ENCODE data around the gene NDE1.
A peak's percentile ranks its signal among the peaks of the same experiment; 100 is the strongest.

NDE1 gene

DNA sequence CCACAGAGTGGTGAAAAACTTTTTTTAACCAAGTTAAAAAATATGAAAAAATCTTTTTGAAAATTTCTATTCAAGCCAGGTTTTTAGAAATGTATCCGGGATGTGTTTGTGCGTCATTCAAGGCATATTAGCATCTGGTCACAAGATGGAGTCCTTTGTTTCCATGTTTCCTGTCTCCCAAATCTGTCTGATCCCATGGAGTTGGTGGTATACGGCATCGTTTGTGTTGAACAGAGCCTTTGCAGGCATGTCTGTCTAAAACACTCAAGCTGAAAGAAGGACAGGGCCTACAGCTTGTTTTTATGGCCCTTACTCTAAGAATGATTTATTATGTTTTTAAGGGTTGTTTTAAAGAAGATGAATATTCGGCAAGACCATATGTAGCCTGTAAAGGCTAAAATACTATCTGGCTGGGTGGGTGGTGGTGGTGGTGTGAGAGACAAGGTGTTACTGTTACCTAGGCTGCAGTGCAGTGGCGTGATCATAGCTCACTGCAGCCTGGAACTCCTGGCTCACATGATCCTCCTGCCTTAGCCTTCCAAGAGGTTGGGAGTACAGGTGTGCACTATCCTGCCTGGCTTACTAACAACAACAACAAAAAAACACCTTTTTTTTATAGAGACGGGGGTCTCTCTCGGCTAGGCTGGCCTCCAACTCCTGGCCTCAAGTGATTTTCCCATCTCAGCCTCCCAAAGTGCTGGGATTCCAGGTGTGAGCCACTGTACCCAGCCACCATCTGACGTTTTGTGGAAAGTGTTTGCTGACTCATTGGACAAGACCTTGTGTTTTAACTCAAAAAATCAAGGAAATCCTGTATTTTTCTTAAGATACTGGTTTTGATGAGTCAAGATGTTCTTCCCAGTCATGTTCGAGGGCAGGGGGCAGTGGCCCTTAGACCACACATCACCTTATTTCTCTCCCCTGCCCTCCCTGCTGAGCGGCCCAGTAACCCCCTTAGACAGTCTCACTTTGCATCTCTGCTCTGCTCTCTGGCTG lies 52.2 kb downstream of the NDE1 start:
- H3K36me3 ChIP-seq (ENCODE audit: insufficient read depth) = no peaks in the 10 kb centered on the region
- H4K20me1 ChIP-seq (ENCODE audit: insufficient read depth) = no peaks in the 10 kb centered on the region
- H3K9ac ChIP-seq = no peak overlapping the region
- H3K79me2 ChIP-seq (ENCODE audit: insufficient read depth, low read depth) = no peaks in the 10 kb centered on the region
- no peaks in the 10 kb centered on the region for H3K4me1 ChIP-seq (ENCODE audit: low read depth, poor library complexity, severe bottlenecking)
- no peak overlapping the region for H3K27ac ChIP-seq
- no peak overlapping the region for H3K4me3 ChIP-seq (IDR thresholded peaks at IDR 0.05; ENCODE audit: insufficient read depth, low read depth, low read length)
- H3K4me2 ChIP-seq = no peak overlapping the region
- H3K27me3 ChIP-seq (ENCODE audit: insufficient read depth, low read depth) = no peaks in the 10 kb centered on the region
- H2AFZ ChIP-seq (ENCODE audit: low read depth) = no peak overlapping the region
- TF ChIP-seq CTCF (conservative IDR thresholded peaks at IDR 0.05; ENCODE audit: low read depth, low read length) = no peak

DNA sequence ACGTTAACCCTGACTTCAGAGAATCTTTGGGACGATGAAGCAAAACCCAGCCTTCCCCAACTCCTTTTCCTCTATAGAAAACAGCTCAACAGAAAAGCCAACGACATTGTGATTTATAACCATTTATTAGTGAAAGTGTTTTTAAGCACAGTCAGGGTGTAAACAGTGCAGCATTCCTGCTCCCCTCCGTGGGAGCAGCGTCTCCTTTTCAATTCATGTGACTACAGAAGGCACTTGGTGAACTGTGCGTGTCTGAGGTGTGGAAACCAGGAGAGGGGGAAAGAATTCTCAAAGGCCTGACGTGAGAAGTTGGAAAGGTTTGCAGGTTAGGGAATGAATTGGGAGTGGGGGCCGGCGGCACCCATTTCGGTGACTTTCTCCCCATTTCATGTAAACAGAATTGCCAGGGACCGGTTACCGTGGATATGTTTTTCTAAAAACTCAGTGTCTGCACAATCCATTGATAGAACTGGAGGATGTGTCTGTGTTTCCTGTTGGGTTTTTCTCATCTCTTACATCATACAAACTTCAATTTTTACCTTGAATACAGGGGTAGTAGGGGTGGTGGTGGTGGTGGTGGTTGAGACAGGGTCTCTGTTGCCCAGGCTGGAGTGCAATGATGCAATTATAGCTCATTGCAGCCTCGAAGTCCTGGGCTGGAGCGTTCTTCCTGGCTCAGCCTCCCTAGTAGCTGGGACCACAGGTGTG lies 53.1 kb downstream of the NDE1 start:
- H4K20me1 ChIP-seq (ENCODE audit: insufficient read depth) = no peaks in the 10 kb centered on the region

DNA sequence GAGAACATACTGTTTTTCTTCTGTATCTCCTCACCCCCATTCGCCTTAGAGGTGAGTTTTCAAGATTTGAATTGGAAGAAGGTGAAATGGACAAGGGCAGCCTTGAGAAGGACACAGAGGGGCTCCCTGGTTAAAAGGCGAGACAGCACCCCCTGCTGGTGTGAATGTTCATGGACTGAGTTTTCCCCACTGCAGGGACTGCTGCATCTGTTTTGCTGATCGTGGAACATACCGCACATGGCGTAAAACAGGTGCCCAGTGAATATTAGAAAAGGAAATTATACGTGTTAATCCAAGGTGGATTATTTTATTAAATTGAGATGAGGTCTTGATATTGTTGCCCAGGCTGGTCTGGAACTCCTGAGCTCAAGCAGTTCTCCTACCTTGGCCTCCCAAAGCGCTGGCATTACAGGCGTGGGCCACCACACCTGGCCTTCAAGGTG lies 54.5 kb downstream of the NDE1 start:
- H3K27me3 ChIP-seq (ENCODE audit: insufficient read depth, low read depth) = no peaks in the 10 kb centered on the region
- H3K9ac ChIP-seq = no peak overlapping the region
- H3K4me3 ChIP-seq (IDR thresholded peaks at IDR 0.05; ENCODE audit: insufficient read depth, low read depth, low read length) = no peak overlapping the region
- peak; percentile 88 for TF ChIP-seq CTCF (conservative IDR thresholded peaks at IDR 0.05; ENCODE audit: low read depth, low read length)
- H3K27ac ChIP-seq = no peak overlapping the region
- H3K4me1 ChIP-seq (ENCODE audit: low read depth, poor library complexity, severe bottlenecking) = no peaks in the 10 kb centered on the region
- no peak overlapping the region for H3K4me2 ChIP-seq
- no peaks in the 10 kb centered on the region for H3K36me3 ChIP-seq (ENCODE audit: insufficient read depth)
- H4K20me1 ChIP-seq (ENCODE audit: insufficient read depth) = no peaks in the 10 kb centered on the region
- H3K79me2 ChIP-seq (ENCODE audit: insufficient read depth, low read depth) = no peaks in the 10 kb centered on the region
- no peak overlapping the region for H2AFZ ChIP-seq (ENCODE audit: low read depth)

More for the DNA sequence above, 53.1 kb downstream of the NDE1 start:
- no peaks in the 10 kb centered on the region for H3K27me3 ChIP-seq (ENCODE audit: insufficient read depth, low read depth)
- no peak overlapping the region for H2AFZ ChIP-seq (ENCODE audit: low read depth)
- no peak overlapping the region for H3K27ac ChIP-seq
- TF ChIP-seq CTCF (conservative IDR thresholded peaks at IDR 0.05; ENCODE audit: low read depth, low read length) = no peak
- H3K36me3 ChIP-seq (ENCODE audit: insufficient read depth) = no peaks in the 10 kb centered on the region
- H3K4me3 ChIP-seq (IDR thresholded peaks at IDR 0.05; ENCODE audit: insufficient read depth, low read depth, low read length) = no peak overlapping the region
- H3K4me1 ChIP-seq (ENCODE audit: low read depth, poor library complexity, severe bottlenecking) = no peaks in the 10 kb centered on the region
- H3K4me2 ChIP-seq = no peak overlapping the region
- no peaks in the 10 kb centered on the region for H3K79me2 ChIP-seq (ENCODE audit: insufficient read depth, low read depth)
- H3K9ac ChIP-seq = no peak overlapping the region

GRCh38 chr16:15705064-15705565 lies 55.1 kb downstream of the NDE1 start:
- H3K79me2 ChIP-seq (ENCODE audit: insufficient read depth, low read depth) = no peaks in the 10 kb centered on the region

More at GRCh38 chr16:15705064-15705565, 55.1 kb downstream of the NDE1 start:
- Histone ChIP-seq H3K27me3 (ENCODE audit: insufficient read depth, low read depth) (no peaks in the 10 kb centered on the region), H3K27ac (no peak overlapping the region), H4K20me1 (ENCODE audit: insufficient read depth) (no peaks in the 10 kb centered on the region), H3K9ac (no peak overlapping the region), H3K4me1 (ENCODE audit: low read depth, poor library complexity, severe bottlenecking) (no peaks in the 10 kb centered on the region), H3K4me2 (no peak overlapping the region), H3K36me3 (ENCODE audit: insufficient read depth) (no peaks in the 10 kb centered on the region), H2AFZ (ENCODE audit: low read depth) (no peak overlapping the region), H3K4me3 (IDR thresholded peaks at IDR 0.05; ENCODE audit: insufficient read depth, low read depth, low read length) (no peak overlapping the region)
- TF ChIP-seq CTCF (conservative IDR thresholded peaks at IDR 0.05; ENCODE audit: low read depth, low read length) = no peak
